HCT116 (cell line): Measurements from ENCODE around the gene NCKAP5. TPM values are rescaled to one million over a fixed set of nuclear protein-coding genes. Genes with fewer than 3 reads are reported as not detected.

Experiments used
- ATAC-seq: fragments of 200-7000 bp; cut with Tn5 transposase; 2 replicates; pipeline ENCODE4 v1.9.1; 2020; ENCODE audit warnings: mild to moderate bottlenecking, moderate library complexity
- BruUV-seq: library from RNA; stranded (reverse); fragments of 400-500 nt; replicated peaks from 2 replicates; lab custom pipeline; 2021; lab: Mats Ljungman, UMichigan
- CTCF ChIA-PET: fragments of 300-600 bp; sonication (Branson Sonifier 250); formaldehyde crosslinking; loops from one replicate; lab custom pipeline; 2021; ENCODE audit warnings: antibody characterized with exemption; lab: Charles Lee
- POLR2A ChIA-PET: fragments of 300-600, 350-600 bp; sonication (Branson Sonifier 250); formaldehyde crosslinking; loops from one replicate; lab custom pipeline; 2021; ENCODE audit warnings: antibody characterized with exemption; lab: Charles Lee
- RAD21 ChIA-PET, 2 experiments: fragments of 300-600 bp; sonication (Branson Sonifier 250); formaldehyde crosslinking; loops; one replicate each; lab custom pipeline; 2023; ENCODE audit warnings: low total read pairs in 2 of 2; ENCODE audit not compliant: uncharacterized antibody in 2 of 2, unreplicated experiment in 2 of 2, low non-redundant PET in 1 of 2; lab: Charles Lee
- DNase-seq: peaks from one replicate; pipeline ENCODE4 v3.0.0-alpha.2; 2010; ENCODE audit warnings: low read depth, low spot score
- H2AFZ ChIP-seq: fragments of 200-600 bp; shearing (Covaris generic), sonication (generic); 2 replicates; pipeline ENCODE4 v1.6.1; 2017; ENCODE audit warnings: low read depth, mixed run types, mixed read lengths, antibody characterized with exemption, low read length; ENCODE audit not compliant: poor library complexity, severe bottlenecking
- H3K27ac ChIP-seq: 2 replicates; pipeline ENCODE4 v1.5.1; 2012; ENCODE audit warnings: low read depth, low read length
- H3K27me3 ChIP-seq: fragments of 200-600 bp; sonication (generic); 2 replicates; pipeline ENCODE4 v1.6.1; 2016; ENCODE audit warnings: mixed run types, low read length, mixed read lengths; ENCODE audit not compliant: insufficient read depth
- H3K36me3 ChIP-seq, 2 experiments: fragments of 200-500 bp in 1 of 2; fragments of 200-600 bp in 1 of 2; sonication (Bioruptor generic) in 1 of 2; sonication (generic) in 1 of 2; 2 replicates each; pipeline versions ENCODE4 v1.5.1 to v1.6.1; 2014 to 2016; ENCODE audit warnings: low read length in 2 of 2, inconsistent platforms in 1 of 2, mixed read lengths in 1 of 2, mixed run types in 1 of 2; ENCODE audit not compliant: insufficient read depth in 2 of 2, control insufficient read depth in 1 of 2
- H3K4me1 ChIP-seq, 2 experiments: fragments of 200-600 bp in 1 of 2; sonication (generic) in 1 of 2; 2 replicates each; pipeline versions ENCODE4 v1.5.1 to v1.6.1; 2012 to 2017; ENCODE audit warnings: low read length in 2 of 2, inconsistent platforms in 1 of 2, mild to moderate bottlenecking in 1 of 2, mixed read lengths in 1 of 2, mixed run types in 1 of 2, moderate library complexity in 1 of 2; ENCODE audit not compliant: insufficient read depth in 2 of 2, control insufficient read depth in 1 of 2
- H3K4me2 ChIP-seq: fragments of 200-600 bp; sonication (generic); 2 replicates; pipeline ENCODE4 v1.6.1; 2017; ENCODE audit warnings: mixed run types, low read length, mixed read lengths
- H3K4me3 ChIP-seq, 2 experiments: fragments of 200-600 bp in 1 of 2; sonication (generic) in 1 of 2; replicated peaks in 1 of 2; 2 replicates each; pipeline ENCODE4 v1.5.1; 2011 to 2016; ENCODE audit warnings: low read length in 2 of 2, control low read depth in 1 of 2, low read depth in 1 of 2, mild to moderate bottlenecking in 1 of 2, mixed read lengths in 1 of 2, mixed run types in 1 of 2
- H3K79me2 ChIP-seq: fragments of 200-600 bp; sonication (generic); 2 replicates; pipeline ENCODE4 v1.6.1; 2017; ENCODE audit warnings: mild to moderate bottlenecking, mixed run types, low read length, moderate library complexity, mixed read lengths; ENCODE audit not compliant: insufficient read depth
- H3K9ac ChIP-seq: fragments of 200-600 bp; sonication (generic); 2 replicates; pipeline ENCODE4 v1.6.1; 2016; ENCODE audit warnings: low read length, mixed read lengths
- H3K9me2 ChIP-seq: fragments of 200-600 bp; sonication (generic), shearing (Covaris generic); 2 replicates; pipeline ENCODE4 v1.6.1; 2017; ENCODE audit warnings: mixed run types, mild to moderate bottlenecking, moderate library complexity; ENCODE audit not compliant: insufficient read depth
- H3K9me3 ChIP-seq, 2 experiments: fragments of 200-500 bp in 1 of 2; fragments of 200-600 bp in 1 of 2; sonication (Bioruptor generic) in 1 of 2; sonication (generic) in 1 of 2; 2 replicates each; pipeline ENCODE4 v1.6.1; 2014 to 2017; ENCODE audit warnings: low read length in 2 of 2, mixed read lengths in 2 of 2, inconsistent platforms in 1 of 2, low read depth in 1 of 2, mild to moderate bottlenecking in 1 of 2, mixed run types in 1 of 2, moderate library complexity in 1 of 2; ENCODE audit not compliant: control insufficient read depth in 1 of 2, insufficient read depth in 1 of 2
- H4K20me1 ChIP-seq: fragments of 200-600 bp; sonication (generic), shearing (Covaris generic); 2 replicates; pipeline ENCODE4 v1.6.1; 2017; ENCODE audit warnings: mixed run types, mild to moderate bottlenecking, moderate library complexity; ENCODE audit not compliant: insufficient read depth
- ATF3 ChIP-seq: IDR thresholded peaks from 2 replicates; pipeline ENCODE4 v1.6.1; 2012
- CTCF ChIP-seq, 3 experiments: fragments of 200-600 bp in 1 of 3; sonication (generic) in 1 of 3; IDR thresholded peaks in 2 of 3; conservative IDR thresholded peaks in 1 of 3; 2 replicates each; pipeline ENCODE4 v1.5.1; 2012 to 2017; ENCODE audit warnings: low read depth in 2 of 3, low read length in 2 of 3, antibody characterized with exemption in 1 of 3, borderline replicate concordance in 1 of 3, control low read depth in 1 of 3, mild to moderate bottlenecking in 1 of 3, mixed read lengths in 1 of 3, mixed run types in 1 of 3, moderate library complexity in 1 of 3; ENCODE audit not compliant: insufficient read depth in 1 of 3
- EGR1 ChIP-seq: IDR thresholded peaks from 2 replicates; pipeline ENCODE4 v1.6.1; 2012; ENCODE audit warnings: low read depth
- ELF1 ChIP-seq: IDR thresholded peaks from 2 replicates; pipeline ENCODE4 v1.6.1; 2012; ENCODE audit warnings: low read depth, borderline replicate concordance
- EZH2 ChIP-seq: fragments of 200-600 bp; sonication (generic); IDR thresholded peaks from 2 replicates; pipeline ENCODE4 v1.6.1; 2017; ENCODE audit warnings: antibody characterized with exemption, mixed run types
- MAX ChIP-seq: IDR thresholded peaks from 2 replicates; pipeline ENCODE4 v1.6.1; 2012
- POLR2A ChIP-seq: IDR thresholded peaks from 2 replicates; pipeline ENCODE4 v1.7.0; 2011; ENCODE audit warnings: borderline replicate concordance; ENCODE audit not compliant: insufficient read depth, insufficient read length; ENCODE audit errors: extremely low read depth
- POLR2AphosphoS5 ChIP-seq: IDR thresholded peaks from 2 replicates; pipeline ENCODE4 v1.6.1; 2011; ENCODE audit warnings: mild to moderate bottlenecking, low read depth, low read length, moderate library complexity
- RAD21 ChIP-seq: IDR thresholded peaks from 2 replicates; pipeline ENCODE4 v1.6.1; 2012; ENCODE audit warnings: low read depth, mild to moderate bottlenecking
- REST ChIP-seq: IDR thresholded peaks from 2 replicates; pipeline ENCODE4 v1.6.1; 2012; ENCODE audit warnings: low read depth
- SIN3A ChIP-seq: IDR thresholded peaks from 2 replicates; pipeline ENCODE4 v1.6.1; 2012; ENCODE audit warnings: low read depth
- SRF ChIP-seq: IDR thresholded peaks from 2 replicates; pipeline ENCODE4 v1.6.1; 2012; ENCODE audit warnings: low read depth
- TCF7L2 ChIP-seq: IDR thresholded peaks from 2 replicates; pipeline ENCODE4 v1.7.0; 2011; ENCODE audit warnings: borderline replicate concordance, inconsistent platforms; ENCODE audit not compliant: insufficient read depth, insufficient read length; ENCODE audit errors: extremely low read depth
- YY1 ChIP-seq: IDR thresholded peaks from 2 replicates; pipeline ENCODE4 v1.6.1; 2011; ENCODE audit warnings: low read length, low read depth, moderate library complexity, mild to moderate bottlenecking; ENCODE audit not compliant: insufficient replicate concordance; ENCODE audit errors: extremely low read depth
- ZBTB33 ChIP-seq: IDR thresholded peaks from 2 replicates; pipeline ENCODE4 v1.6.1; 2011; ENCODE audit warnings: mild to moderate bottlenecking, low read length, moderate library complexity; ENCODE audit not compliant: insufficient replicate concordance; ENCODE audit errors: extremely low read depth
- ZFX ChIP-seq: fragments of 450-650 bp; IDR thresholded peaks from 2 replicates; pipeline ENCODE4 v1.6.1; 2017
- ZNF274 ChIP-seq: fragments of 200-500 bp; sonication (Bioruptor generic); IDR thresholded peaks from 2 replicates; pipeline ENCODE4 v1.6.1; 2014; ENCODE audit warnings: mild to moderate bottlenecking, low read depth, low read length, inconsistent platforms
- intact Hi-C: fragments of 100-400 bp; cut with micrococcal nuclease; formaldehyde crosslinking; loops from 2 replicates; pipeline ENCODE4 v1.10.0; 2022
- total RNA-seq: library from RNA; stranded (reverse); gene quantifications from one replicate; pipeline ENCODE4 v1.2.1, GENCODE V29; 2021; ENCODE audit not compliant: unreplicated experiment

Gene NCKAP5
- total RNA-seq, 1 experiment from 2014 or later, result 0.30 TPM

- no peak overlapping the region for H3K27ac ChIP-seq
- ChIA-PET POLR2A (no interaction called here), RAD21 (no interaction called here)
- H2AFZ ChIP-seq, result no peak overlapping the region
- BruUV-seq, result no TSS peak
- no peak for DNase-seq
- H3K9ac ChIP-seq, result no peak overlapping the region
- H3K36me3 ChIP-seq, result no peaks in the 10 kb centered on the region
- no peaks in the 10 kb centered on the region for H3K9me3 ChIP-seq
- no peak for ATAC-seq
- no peaks in the 10 kb centered on the region for H3K79me2 ChIP-seq
- intact Hi-C loops, result no loop called here
- no peaks in the 10 kb centered on the region for H3K9me2 ChIP-seq
- no peaks in the 10 kb centered on the region for H3K27me3 ChIP-seq
- H3K4me1 ChIP-seq, result no peaks in the 10 kb centered on the region
- no peak for TF ChIP-seq ZFX
- no peak for TF ChIP-seq POLR2A
- no peak for TF ChIP-seq SRF
- no peak for TF ChIP-seq POLR2AphosphoS5
- no peak for TF ChIP-seq ZNF274
- TF ChIP-seq REST, result no peak
- TF ChIP-seq ELF1, result no peak
- no peak for TF ChIP-seq SIN3A
- TF ChIP-seq EGR1, result no peak
- TF ChIP-seq YY1, result no peak
- TF ChIP-seq MAX, result no peak
- TF ChIP-seq TCF7L2, result no peak
- no peak for TF ChIP-seq RAD21
- no peak for TF ChIP-seq CTCF (IDR thresholded peaks at IDR 0.05 in 2 of 3, conservative IDR thresholded peaks at IDR 0.05 in 1 of 3; ENCODE audit: borderline replicate concordance in 1 of 3, insufficient read depth in 1 of 3, low read depth in 2 of 3, low read length in 2 of 3)
- no peak for TF ChIP-seq ATF3
- TF ChIP-seq EZH2, result no peak
- no peak for TF ChIP-seq ZBTB33
- TF ChIP-seq, all 23 proteins: peak for 0
- no peaks in the 10 kb centered on the region for H4K20me1 ChIP-seq
- H3K4me3 ChIP-seq, result no peak overlapping the region
- H3K4me2 ChIP-seq, result no peak overlapping the region
- CTCF ChIA-PET, result no interaction called here
Measured at GRCh38 chr2:132915812-132916549, 652.3 kb downstream of the NCKAP5 start.
